SKM-1 (cell line): ENCODE results near the gene OLA1.

Source experiments
- DNase-seq: peaks from one replicate; lab custom pipeline; 2025; ENCODE audit not compliant: unreplicated experiment; lab: John Stamatoyannopoulos, UW

The OLA1 gene

GRCh38 chr2:174122185-174122584, 126.1 kb downstream of the OLA1 start:
- DNase-seq: no peak

GRCh38 chr2:174121612-174122011, 126.7 kb downstream of the OLA1 start:
- no peak for DNase-seq

- DNase-seq: no peak
These were observed 127.2 kb downstream of the OLA1 start for GRCh38 chr2:174121175-174121574.

GRCh38 chr2:174120346-174120745, 128.0 kb downstream of the OLA1 start:
- no peak for DNase-seq

- no peak for DNase-seq
These were observed 130.1 kb downstream of the OLA1 start for GRCh38 chr2:174117951-174118930.

- peak; percentile 59 for DNase-seq
These were observed 136.3 kb downstream of the OLA1 start for GRCh38 chr2:174112073-174112472.

GRCh38 chr2:174108579-174108978, 139.8 kb downstream of the OLA1 start:
- DNase-seq: no peak

GRCh38 chr2:174106736-174107135, 141.6 kb downstream of the OLA1 start:
- DNase-seq: no peak

GRCh38 chr2:174094542-174094941, 153.8 kb downstream of the OLA1 start:
- DNase-seq: no peak

- DNase-seq: no peak
These were observed 157.9 kb downstream of the OLA1 start for GRCh38 chr2:174090476-174090875.

- no peak for DNase-seq
These were observed 159.4 kb downstream of the OLA1 start for GRCh38 chr2:174088706-174089460.

GRCh38 chr2:174086708-174087107, 161.6 kb downstream of the OLA1 start:
- no peak for DNase-seq

GRCh38 chr2:174085781-174086180, 162.6 kb downstream of the OLA1 start:
- no peak for DNase-seq

- DNase-seq: no peak
These were observed 164.4 kb downstream of the OLA1 start for GRCh38 chr2:174083843-174084458.

- DNase-seq: no peak
These were observed 167.6 kb downstream of the OLA1 start for GRCh38 chr2:174080672-174081121.

- no peak for DNase-seq
These were observed 170.1 kb downstream of the OLA1 start for GRCh38 chr2:174078275-174078674.

GRCh38 chr2:174076975-174077374, 171.4 kb downstream of the OLA1 start:
- no peak for DNase-seq

- DNase-seq: no peak
These were observed 172.3 kb downstream of the OLA1 start for GRCh38 chr2:174076040-174076439.

GRCh38 chr2:174074831-174075230, 173.5 kb downstream of the OLA1 start:
- DNase-seq: no peak

GRCh38 chr2:174072857-174073256, 175.5 kb downstream of the OLA1 start:
- no peak for DNase-seq

- DNase-seq: peak; percentile 38
These were observed 176.3 kb downstream of the OLA1 start for GRCh38 chr2:174072069-174072468.
